Prostate gland (tissue), 2 donors: ENCODE data around the gene NEDD4L.

ENCODE experiments used
- CTCF ChIP-seq, 4 experiments: fragments of 200-600 bp in 2 of 4; fragments of 450-650 bp in 2 of 4; sonication (generic) in 2 of 4; IDR thresholded peaks; 1 replicate in 3 of 4; 2 replicates in 1 of 4; pipeline ENCODE4 v1.5.1; 2016 to 2019; ENCODE audit warnings: antibody characterized with exemption in 4 of 4, mild to moderate bottlenecking in 2 of 4, moderate library complexity in 2 of 4
- POLR2AphosphoS5 ChIP-seq: sonication (generic); formaldehyde crosslinking; IDR thresholded peaks from one replicate; pipeline ENCODE4 v1.6.1; 2017; ENCODE audit warnings: antibody characterized with exemption

GRCh38 chr18:58447402-58448095 lies 403.5 kb downstream of the NEDD4L start:
- no peak for TF ChIP-seq CTCF (IDR thresholded peaks at IDR 0.05)
- no peak for TF ChIP-seq POLR2AphosphoS5
